Epithelial cell of esophagus (primary cell): ENCODE data around the gene NMB.

Source experiments
- DNase-seq: peaks from one replicate; pipeline ENCODE4 v3.0.0; 2010; ENCODE audit warnings: low read depth
- H3K4me3 ChIP-seq: 2 replicates; pipeline ENCODE4 v1.5.1; 2011; ENCODE audit warnings: mild to moderate bottlenecking, low read length, control low read depth
- CTCF ChIP-seq: IDR thresholded peaks from 2 replicates; pipeline ENCODE4 v1.5.1; 2011; ENCODE audit warnings: low read depth, mild to moderate bottlenecking, low read length, control low read depth, inconsistent platforms; ENCODE audit not compliant: insufficient read depth; ENCODE audit errors: missing control alignments

NMB gene

GRCh38 chr15:84620626-84621025 is 37.4 kb downstream of the NMB start:
- no peak overlapping the region for H3K4me3 ChIP-seq
- no peak for DNase-seq
- TF ChIP-seq CTCF, result no peak

- no peak overlapping the region for H3K4me3 ChIP-seq
- peak; percentile 17 for DNase-seq
- TF ChIP-seq CTCF, result no peak
Measured at GRCh38 chr15:84616235-84616634, 41.8 kb downstream of the NMB start.

- peak; percentile 28 for DNase-seq
- H3K4me3 ChIP-seq, result no peak overlapping the region
- TF ChIP-seq CTCF, result no peak
Measured at GRCh38 chr15:84611631-84612030, 46.4 kb downstream of the NMB start.

GRCh38 chr15:84609818-84610525 is 48.0 kb downstream of the NMB start:
- TF ChIP-seq CTCF, result no peak
- H3K4me3 ChIP-seq, result no peak overlapping the region

GRCh38 chr15:84608707-84609284 is 49.2 kb downstream of the NMB start:
- no peak for TF ChIP-seq CTCF
- no peak for DNase-seq
- H3K4me3 ChIP-seq, result no peak overlapping the region

More at GRCh38 chr15:84609818-84610525, 48.0 kb downstream of the NMB start:
- no peak for DNase-seq

- DNase-seq, result no peak
- no peak for TF ChIP-seq CTCF
- H3K4me3 ChIP-seq, result no peak overlapping the region
Measured at GRCh38 chr15:84606653-84607120, 51.3 kb downstream of the NMB start.

- TF ChIP-seq CTCF, result no peak
- H3K4me3 ChIP-seq, result no peak overlapping the region
Measured at GRCh38 chr15:84605554-84605882, 52.5 kb downstream of the NMB start.

More at GRCh38 chr15:84605554-84605882, 52.5 kb downstream of the NMB start:
- no peak for DNase-seq
